Upper lobe of left lung (tissue), 4 donors: ENCODE data around the gene CNTD1.

Experiments used
- POLR2A ChIP-seq, 4 donors: fragments of 450-650 bp; IDR thresholded peaks; one replicate each; pipeline ENCODE4 v1.5.1; 2016 to 2017; ENCODE audit warnings: antibody characterized with exemption in 4 of 4, mild to moderate bottlenecking in 2 of 4
- POLR2AphosphoS5 ChIP-seq, 2 donors: sonication (generic); formaldehyde crosslinking; IDR thresholded peaks; one replicate each; pipeline ENCODE4 v1.5.1; 2017; ENCODE audit warnings: antibody characterized with exemption in 2 of 2
- TF ChIP-seq, protein P1 (sequence below), 6 experiments: fragments of 450-650 bp in 4 of 6; fragments of 200-600 bp in 2 of 6; sonication (generic) in 2 of 6; IDR thresholded peaks; one replicate each; pipeline ENCODE4 v1.5.1; 2016 to 2019; ENCODE audit warnings: antibody characterized with exemption in 6 of 6

DNA sequence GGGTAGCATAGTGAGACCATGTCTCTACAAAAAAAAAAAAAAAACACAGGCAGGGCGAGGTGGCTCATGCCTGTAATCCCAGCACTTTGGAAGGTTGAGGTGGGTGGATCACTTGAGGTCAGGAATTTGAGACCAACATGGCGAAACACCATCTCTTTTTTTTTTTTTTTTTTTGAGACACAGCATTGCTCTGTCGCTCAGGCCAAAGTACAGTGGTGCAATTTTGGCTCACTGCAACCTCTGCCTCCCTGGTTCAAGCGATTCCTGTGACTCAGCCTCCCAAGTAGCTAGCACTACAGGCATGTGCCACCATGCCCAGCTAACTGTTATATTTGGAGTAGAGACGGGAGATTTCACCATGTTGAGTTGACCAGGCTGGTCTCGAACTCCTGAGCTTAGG is 32.5 kb upstream of the CNTD1 start:
- TF ChIP-seq, protein P1, sequence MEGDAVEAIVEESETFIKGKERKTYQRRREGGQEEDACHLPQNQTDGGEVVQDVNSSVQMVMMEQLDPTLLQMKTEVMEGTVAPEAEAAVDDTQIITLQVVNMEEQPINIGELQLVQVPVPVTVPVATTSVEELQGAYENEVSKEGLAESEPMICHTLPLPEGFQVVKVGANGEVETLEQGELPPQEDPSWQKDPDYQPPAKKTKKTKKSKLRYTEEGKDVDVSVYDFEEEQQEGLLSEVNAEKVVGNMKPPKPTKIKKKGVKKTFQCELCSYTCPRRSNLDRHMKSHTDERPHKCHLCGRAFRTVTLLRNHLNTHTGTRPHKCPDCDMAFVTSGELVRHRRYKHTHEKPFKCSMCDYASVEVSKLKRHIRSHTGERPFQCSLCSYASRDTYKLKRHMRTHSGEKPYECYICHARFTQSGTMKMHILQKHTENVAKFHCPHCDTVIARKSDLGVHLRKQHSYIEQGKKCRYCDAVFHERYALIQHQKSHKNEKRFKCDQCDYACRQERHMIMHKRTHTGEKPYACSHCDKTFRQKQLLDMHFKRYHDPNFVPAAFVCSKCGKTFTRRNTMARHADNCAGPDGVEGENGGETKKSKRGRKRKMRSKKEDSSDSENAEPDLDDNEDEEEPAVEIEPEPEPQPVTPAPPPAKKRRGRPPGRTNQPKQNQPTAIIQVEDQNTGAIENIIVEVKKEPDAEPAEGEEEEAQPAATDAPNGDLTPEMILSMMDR (IDR thresholded peaks at IDR 0.05): no peak
- no peak for TF ChIP-seq POLR2A (IDR thresholded peaks at IDR 0.05)
- no peak for TF ChIP-seq POLR2AphosphoS5 (IDR thresholded peaks at IDR 0.05)
